ENCODE data around the gene EFCAB14.

- TF ChIP-seq CTCF (IDR thresholded peaks at IDR 0.05) (no peak), POLR2A (IDR thresholded peaks at IDR 0.05) (no peak)
These were observed 88.2 kb downstream of the EFCAB14 start for GRCh38 chr1:46630719-46631118.
